Measurements from ENCODE around the gene SORT1.
"Not testable (repeated sequence)": the region's sequence is repeated elsewhere in the genome, so short reads cannot be mapped to it uniquely, and the experiment has no call there.

SORT1 gene

GRCh38 chr1:109398343-109399225 is 866 bp upstream of the SORT1 start:
- peak overlapping the region; percentile 20 for H3K27ac ChIP-seq
- peak; percentile 27 for DNase-seq (ENCODE audit: low read depth, low spot score)

GRCh38 chr1:109396871-109397580 is 692 bp downstream of the SORT1 start:
- no peak for DNase-seq (ENCODE audit: low read depth, low spot score)
- no peak overlapping the region for H3K27ac ChIP-seq

DNA sequence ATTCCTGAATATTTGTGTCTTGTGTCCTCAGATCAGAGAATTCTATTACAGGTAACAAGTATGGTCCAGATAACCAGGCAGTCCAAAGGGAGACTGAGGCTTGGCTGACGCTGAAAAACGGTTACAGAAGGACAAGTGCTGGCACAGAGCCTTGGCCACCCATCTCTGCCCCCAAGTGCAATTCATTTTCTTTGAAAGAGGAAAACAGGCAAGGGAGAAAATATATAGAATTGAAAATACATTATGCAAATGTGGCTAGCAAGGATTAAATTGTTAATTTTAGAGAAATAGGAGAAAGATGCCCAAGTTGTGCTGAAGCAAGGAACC is 1.2 kb downstream of the SORT1 start:
- H3K27ac ChIP-seq, result no peak overlapping the region
- DNase-seq (ENCODE audit: low read depth, low spot score), result no peak

DNA sequence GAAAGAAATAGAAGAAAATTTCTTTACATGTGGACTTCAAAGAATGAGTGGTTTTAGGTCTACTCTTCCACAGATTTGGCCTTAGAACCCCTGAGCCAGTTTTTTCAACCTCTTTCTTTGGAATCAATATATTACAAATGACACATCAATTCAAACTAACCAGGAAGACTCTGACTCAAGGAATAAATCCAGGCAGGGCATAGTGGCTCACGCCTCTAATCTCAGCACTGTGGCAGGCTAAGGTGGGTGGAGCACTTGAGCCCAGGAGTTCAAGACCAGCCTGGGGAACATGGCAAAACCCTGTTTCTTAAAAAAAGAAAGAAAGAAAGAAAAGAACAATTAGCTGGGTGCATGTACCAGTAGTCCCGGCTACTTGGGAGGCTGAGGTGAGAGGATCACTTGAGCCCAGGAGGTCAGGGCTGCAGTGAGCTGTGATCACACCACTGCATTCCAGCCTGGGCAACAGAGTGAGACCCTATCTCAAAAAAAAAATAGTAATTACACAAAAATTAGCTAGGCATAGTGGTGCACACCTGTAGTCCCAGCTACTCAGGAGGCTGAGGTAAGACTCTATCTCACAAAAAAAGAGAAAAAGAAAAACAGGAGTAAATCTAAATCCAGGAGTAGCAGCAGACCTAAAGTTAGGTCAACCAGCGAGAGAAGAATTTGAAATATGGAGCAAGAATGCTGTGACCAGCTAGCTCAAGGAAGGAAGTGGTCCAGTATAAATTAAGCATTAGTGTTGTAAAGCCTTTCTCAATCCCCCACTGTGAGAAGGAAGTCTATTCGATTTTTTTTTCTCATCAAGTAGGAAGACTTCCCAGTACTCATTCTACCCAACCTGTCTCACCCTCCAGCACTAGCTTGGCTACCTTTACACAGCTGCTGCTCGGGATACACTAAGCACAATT is 1.9 kb downstream of the SORT1 start:
- no peak for DNase-seq (ENCODE audit: low read depth, low spot score)
- no peak overlapping the region for H3K27ac ChIP-seq

GRCh38 chr1:109395282-109395599 is 2.5 kb downstream of the SORT1 start:
- H3K27ac ChIP-seq; DNase-seq (ENCODE audit: low read depth, low spot score): not testable (repeated sequence)

DNA sequence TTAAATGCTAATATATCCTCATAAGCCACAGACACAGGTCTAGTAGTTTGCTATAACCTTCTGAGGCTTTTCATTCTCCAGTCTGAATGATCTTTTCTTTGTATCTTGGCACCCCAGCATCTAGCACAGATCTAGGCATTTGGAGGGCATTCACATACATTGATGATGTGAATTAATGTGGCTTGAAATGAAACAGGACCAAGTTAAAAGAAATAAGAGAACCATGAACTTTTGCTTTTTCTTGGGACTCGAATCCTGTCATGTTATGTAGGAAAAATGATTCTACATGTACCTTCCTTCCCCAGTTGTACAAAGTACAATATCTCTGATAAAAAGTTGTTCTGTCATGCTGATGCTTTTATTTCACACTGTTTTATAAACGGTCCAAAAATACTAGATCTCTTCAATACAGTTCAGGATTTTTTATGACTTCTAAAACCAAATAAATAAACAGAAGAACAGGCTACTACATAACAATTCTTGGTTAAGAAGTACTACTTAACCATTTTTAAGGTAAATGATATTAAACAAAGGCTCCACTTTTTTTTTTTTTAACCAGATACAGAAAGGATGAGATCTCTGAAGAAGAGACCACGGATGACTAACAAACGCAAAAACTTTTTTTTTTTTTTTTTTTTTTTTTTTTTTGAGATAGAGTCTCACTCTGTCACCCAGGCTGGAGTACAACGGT is 3.0 kb downstream of the SORT1 start:
- no peak for DNase-seq (ENCODE audit: low read depth, low spot score)
- no peak overlapping the region for H3K27ac ChIP-seq

DNA sequence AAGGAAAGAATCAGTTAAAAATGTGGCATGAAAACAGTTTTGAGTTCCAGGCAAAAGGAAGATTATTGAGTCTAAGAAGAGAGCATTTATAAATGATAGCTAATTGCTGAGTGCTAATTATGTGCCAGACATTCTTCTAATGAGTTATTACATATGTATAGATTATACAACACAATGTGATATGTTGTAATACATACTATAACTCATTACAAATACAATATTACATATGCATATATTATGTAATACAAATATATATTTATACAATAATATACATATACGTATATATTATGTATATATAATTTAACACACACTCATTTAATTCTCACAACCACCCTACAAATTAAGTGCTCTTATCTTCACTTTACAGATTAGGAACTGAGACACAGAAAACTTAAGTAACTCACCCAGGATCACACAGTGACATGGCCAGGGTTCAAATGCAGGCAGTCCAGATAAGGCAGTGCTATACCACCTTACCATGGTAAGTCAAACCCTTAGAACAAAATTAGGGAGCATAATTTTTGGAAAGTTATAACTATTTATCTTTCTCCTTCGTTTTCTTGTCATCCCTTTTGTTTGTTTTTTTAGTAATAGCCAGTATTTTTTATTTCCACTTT is 4.0 kb downstream of the SORT1 start:
- no peak overlapping the region for H3K27ac ChIP-seq
- no peak for DNase-seq (ENCODE audit: low read depth, low spot score)

DNA sequence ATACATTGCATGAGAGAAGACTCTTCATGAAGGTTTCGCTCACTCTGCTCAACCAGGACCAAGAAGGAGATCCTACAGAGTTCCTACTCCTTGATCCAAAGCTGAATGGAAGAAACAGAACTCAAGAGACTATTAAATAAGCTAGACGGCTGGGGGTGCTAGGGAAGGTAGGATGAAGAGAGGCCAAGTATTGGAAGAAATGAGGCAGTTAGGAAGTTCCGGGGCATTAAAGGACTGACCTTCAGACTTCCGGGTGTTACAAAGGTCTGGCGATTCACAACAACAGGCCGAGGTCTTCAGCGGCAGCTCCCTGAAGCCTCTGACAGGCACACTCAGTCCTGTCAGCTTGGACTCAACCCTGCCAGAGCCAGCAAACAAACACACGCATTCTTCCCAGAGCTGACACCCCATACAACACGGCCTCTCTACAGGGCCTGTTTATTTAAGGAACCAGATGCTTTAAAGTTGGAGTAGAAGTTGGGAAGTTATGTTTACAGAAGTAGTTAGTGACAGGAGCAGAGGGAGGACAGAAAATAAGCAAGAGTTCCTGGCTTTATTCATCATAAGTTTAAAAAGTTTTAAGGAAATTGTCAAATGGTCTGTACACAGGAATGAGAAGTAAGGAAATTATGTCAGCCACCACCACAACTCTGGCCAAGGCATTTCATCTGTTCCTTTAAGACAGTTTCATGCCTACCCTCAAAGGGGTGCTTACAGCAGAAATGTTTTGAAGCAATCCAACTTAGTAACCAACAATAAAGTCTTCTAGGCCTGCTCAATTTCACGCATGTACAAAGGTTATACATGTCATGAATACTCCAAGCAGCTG is 4.7 kb downstream of the SORT1 start:
- no peak overlapping the region for H3K27ac ChIP-seq
- no peak for DNase-seq (ENCODE audit: low read depth, low spot score)

DNA sequence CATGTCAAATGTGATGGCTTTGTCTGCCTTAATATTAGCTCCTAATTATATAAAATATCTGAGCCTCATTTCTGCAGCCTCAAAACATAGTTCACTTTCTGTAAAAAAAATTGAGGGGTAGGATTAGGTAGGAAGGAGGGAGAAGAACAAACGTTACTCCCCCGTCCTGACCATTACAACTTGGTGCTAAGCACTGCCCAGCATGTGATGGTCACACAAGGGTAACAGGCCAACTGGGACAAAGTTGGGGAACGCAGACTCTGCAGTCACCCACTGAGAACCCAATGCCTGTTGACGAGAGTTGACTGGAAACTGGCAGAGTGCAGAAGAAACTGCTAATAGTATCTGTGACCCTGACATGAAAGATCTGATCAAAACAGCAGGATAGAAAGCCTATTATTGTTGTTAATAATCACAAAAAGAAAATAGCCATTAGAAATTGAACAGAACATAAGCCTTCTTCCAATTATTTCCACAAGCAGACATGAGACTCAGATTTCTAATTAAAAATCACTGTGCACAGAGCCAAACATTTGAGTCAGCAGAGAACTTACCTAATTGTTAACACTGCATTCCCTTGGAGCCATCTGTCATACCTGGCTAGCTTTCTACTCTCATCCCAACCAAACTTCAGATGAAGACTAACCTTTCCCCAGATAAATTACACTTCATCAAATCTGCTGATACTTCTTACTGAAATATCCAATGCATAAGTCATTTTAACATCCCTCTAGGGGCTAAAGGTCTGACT is 5.5 kb downstream of the SORT1 start:
- H3K27ac ChIP-seq, result no peak overlapping the region
- DNase-seq (ENCODE audit: low read depth, low spot score), result no peak

- no peak for DNase-seq (ENCODE audit: low read depth, low spot score)
- H3K27ac ChIP-seq, result no peak overlapping the region
Measured at GRCh38 chr1:109391626-109392025, 6.1 kb downstream of the SORT1 start.

DNA sequence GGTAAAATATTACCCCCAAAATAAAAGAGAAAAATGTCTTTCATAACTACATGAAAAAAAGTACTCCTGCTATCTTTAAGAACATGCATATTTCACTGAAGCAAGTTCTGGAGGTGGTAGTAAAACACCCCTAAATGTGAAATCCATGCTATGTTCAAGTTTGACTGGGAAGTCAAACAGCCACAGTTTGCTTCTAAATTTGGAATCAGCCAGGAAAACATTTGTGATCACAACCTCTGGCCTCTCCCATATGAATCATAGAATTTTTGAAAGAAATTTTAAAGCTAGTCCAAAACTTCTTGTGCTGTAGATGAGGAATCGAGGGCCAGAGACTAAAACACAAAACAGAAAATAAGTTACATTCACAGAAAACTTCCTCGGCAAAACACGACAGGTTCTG is 6.6 kb downstream of the SORT1 start:
- no peak overlapping the region for H3K27ac ChIP-seq
- no peak for DNase-seq (ENCODE audit: low read depth, low spot score)

- H3K27ac ChIP-seq, result no peak overlapping the region
- DNase-seq (ENCODE audit: low read depth, low spot score), result no peak
Measured at GRCh38 chr1:109389638-109390341, 7.9 kb downstream of the SORT1 start.

DNA sequence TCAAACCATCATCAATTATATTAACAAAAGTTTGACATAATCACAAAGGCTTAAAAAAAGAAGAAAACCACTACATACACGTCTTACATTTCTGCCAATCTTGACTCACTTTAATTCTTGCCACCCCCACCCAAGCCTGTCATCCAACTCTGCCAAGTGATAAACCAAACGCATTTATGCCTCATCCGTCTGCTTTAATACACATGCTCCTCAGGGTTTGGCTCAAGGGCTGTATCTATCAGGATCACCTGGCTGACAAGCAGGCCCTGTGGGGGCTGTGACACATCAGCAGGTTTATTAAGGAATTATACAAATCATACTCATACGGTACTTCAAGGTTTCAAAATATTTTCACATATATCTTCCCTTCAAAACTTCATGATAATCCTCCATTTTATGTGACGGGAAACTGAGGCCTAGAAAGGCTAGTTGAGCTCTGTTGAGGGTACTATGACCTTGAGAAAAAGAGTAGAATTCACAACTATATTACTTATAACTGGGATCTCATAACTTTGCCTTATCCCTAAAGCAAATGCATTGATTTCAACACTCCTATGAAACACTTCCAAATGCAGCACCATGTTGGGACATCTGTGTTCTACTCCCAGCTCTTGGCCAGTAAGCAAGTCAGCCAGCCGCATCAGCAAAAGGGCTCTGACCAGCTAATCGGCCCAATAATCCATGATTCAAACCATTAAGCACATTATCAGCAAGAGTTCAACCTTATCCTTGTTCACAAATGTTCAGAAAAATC is 8.7 kb downstream of the SORT1 start:
- H3K27ac ChIP-seq, result no peak overlapping the region
- no peak for DNase-seq (ENCODE audit: low read depth, low spot score)

DNA sequence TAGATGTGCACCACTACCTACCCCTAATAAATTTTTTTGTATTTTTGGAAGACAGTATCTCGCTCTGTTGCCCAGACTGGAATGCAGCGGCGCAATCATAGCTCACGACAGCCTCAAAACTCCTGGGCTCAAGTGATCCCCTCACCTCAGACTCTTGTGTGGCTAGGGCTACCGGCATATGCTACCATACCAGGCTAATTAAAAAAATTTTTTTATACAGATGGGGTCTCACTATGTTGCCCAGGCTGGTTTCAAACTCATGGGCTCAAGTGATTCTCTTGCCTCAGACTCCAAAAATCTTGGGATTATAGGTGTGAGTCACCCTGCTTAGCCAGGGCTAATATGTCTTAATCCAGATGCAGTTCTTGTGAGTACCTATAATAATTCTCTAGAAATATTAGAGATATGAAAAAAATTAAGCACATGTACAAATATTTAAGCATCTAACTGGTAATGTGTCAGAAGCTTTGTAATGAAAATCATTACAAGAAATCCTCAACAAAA is 9.5 kb downstream of the SORT1 start:
- no peak overlapping the region for H3K27ac ChIP-seq

DNA sequence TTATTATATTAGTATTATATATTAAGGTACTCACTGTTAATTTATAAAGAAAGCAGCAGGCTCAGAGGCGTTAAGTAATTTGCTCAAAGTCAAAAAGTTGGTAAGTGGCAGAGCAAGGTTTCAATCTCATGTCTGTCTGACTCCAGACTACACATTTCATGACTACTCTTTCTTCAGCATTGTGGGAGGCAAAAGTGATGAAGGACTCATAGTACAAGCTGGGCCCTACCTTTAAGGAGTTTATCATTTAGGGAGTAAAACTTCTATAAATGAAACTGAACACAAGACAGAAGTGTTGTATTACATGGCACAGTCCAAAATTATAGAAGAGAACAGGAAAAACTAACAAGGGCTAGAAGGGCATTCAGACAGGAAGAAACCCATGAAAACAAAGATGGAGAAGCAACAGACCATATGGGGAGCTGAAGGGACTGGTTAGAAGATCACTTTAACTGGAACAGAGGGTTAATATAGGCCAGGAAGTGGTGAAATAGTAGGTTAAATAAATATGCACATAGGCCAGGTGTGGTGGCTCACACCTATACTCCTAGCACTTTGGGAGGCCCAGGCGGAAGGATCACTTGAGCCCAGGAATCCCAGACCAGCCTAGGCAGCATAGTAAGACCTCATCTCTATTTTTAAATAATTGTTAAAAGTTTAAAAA is 11.5 kb downstream of the SORT1 start:
- DNase-seq (ENCODE audit: low read depth, low spot score), result no peak
- H3K27ac ChIP-seq, result no peak overlapping the region

More for the DNA sequence above, 9.5 kb downstream of the SORT1 start:
- no peak for DNase-seq (ENCODE audit: low read depth, low spot score)

DNA sequence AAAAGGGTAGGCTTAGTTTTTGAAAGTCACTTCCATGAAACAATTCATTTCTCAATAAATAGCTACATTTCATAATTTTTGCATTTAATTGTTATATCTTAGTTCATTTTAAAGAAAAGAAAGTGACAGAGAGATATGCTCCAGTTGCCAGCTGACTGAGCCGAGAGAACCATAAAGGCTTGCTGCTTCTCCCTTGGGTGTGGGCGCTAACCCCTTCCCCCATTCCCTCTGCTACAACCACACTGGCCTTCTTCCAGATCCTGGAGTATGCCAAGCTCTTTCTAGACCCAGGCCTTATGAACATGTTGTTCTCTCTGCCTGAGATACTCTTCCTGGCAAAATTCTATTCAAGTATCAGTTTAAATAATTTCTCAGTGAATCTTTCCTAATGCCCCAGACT is 12.3 kb downstream of the SORT1 start:
- DNase-seq (ENCODE audit: low read depth, low spot score), result no peak
- no peak overlapping the region for H3K27ac ChIP-seq

Data from epithelial cell of prostate (primary cell).